Effector CD4-positive, alpha-beta T cell (primary cell): ENCODE results near the gene PLCL2.
"Not testable (repeated sequence)": the region's sequence is repeated elsewhere in the genome, so short reads cannot be mapped to it uniquely, and the experiment has no call there.

Experiments used
- DNase-seq: peaks from one replicate; pipeline ENCODE4 v3.0.0-alpha.2; 2020

The PLCL2 gene

GRCh38 chr3:17088602-17089313, 204.0 kb downstream of the PLCL2 start:
- no peak for DNase-seq

- DNase-seq = no peak
Measured at GRCh38 chr3:17089314-17089700, 204.6 kb downstream of the PLCL2 start.

- no peak for DNase-seq
Measured at GRCh38 chr3:17090280-17090983, 205.7 kb downstream of the PLCL2 start.

GRCh38 chr3:17091910-17092582, 207.3 kb downstream of the PLCL2 start:
- DNase-seq = no peak

GRCh38 chr3:17092583-17092933, 207.8 kb downstream of the PLCL2 start:
- no peak for DNase-seq

- DNase-seq = no peak
Measured at GRCh38 chr3:17094551-17094950, 209.8 kb downstream of the PLCL2 start.

- no peak for DNase-seq
Measured at GRCh38 chr3:17103579-17103978, 218.8 kb downstream of the PLCL2 start.

- DNase-seq = not testable (repeated sequence)
Measured at GRCh38 chr3:17106801-17107200, 222.0 kb downstream of the PLCL2 start.

GRCh38 chr3:17110660-17111396, 226.1 kb downstream of the PLCL2 start:
- no peak for DNase-seq

- DNase-seq = no peak
Measured at GRCh38 chr3:17111586-17111985, 226.8 kb downstream of the PLCL2 start.

- no peak for DNase-seq
Measured at GRCh38 chr3:17115186-17115585, 230.4 kb downstream of the PLCL2 start.

GRCh38 chr3:17116007-17116600, 231.3 kb downstream of the PLCL2 start:
- no peak for DNase-seq

- no peak for DNase-seq
Measured at GRCh38 chr3:17118771-17119170, 234.0 kb downstream of the PLCL2 start.

GRCh38 chr3:17119201-17120072, 234.7 kb downstream of the PLCL2 start:
- no peak for DNase-seq

- DNase-seq = no peak
Measured at GRCh38 chr3:17120115-17120514, 235.4 kb downstream of the PLCL2 start.

GRCh38 chr3:17121336-17121735, 236.6 kb downstream of the PLCL2 start:
- DNase-seq = no peak

GRCh38 chr3:17122758-17123157, 238.0 kb downstream of the PLCL2 start:
- no peak for DNase-seq

- no peak for DNase-seq
Measured at GRCh38 chr3:17125738-17126442, 241.1 kb downstream of the PLCL2 start.

- DNase-seq = not testable (repeated sequence)
Measured at GRCh38 chr3:17128671-17129070, 243.9 kb downstream of the PLCL2 start.

GRCh38 chr3:17129556-17129955, 244.8 kb downstream of the PLCL2 start:
- no peak for DNase-seq

- no peak for DNase-seq
Measured at GRCh38 chr3:17130956-17131355, 246.2 kb downstream of the PLCL2 start.
